Colonic mucosa (tissue), 4 donors: Measurements from ENCODE around the gene KRTAP10-7. TPM values are rescaled to one million over a fixed set of nuclear protein-coding genes. Genes with fewer than 3 reads are reported as not detected.
"Not testable (repeated sequence)": the region's sequence is repeated elsewhere in the genome, so short reads cannot be mapped to it uniquely, and the experiment has no call there.

Experiments
- DNase-seq: peaks from one replicate; pipeline ENCODE4 v3.0.0-alpha.2; 2020
- H3K27ac ChIP-seq: fragments of 200-600 bp; one replicate; pipeline ENCODE4 v1.8.0; 2021
- H3K27me3 ChIP-seq: fragments of 200-600 bp; one replicate; pipeline ENCODE4 v1.8.0; 2021
- H3K36me3 ChIP-seq: fragments of 200-600 bp; one replicate; pipeline ENCODE4 v1.8.0; 2021
- H3K4me1 ChIP-seq: fragments of 200-600 bp; one replicate; pipeline ENCODE4 v1.8.0; 2021; ENCODE audit warnings: mild to moderate bottlenecking
- H3K4me3 ChIP-seq: fragments of 200-600 bp; one replicate; pipeline ENCODE4 v1.8.0; 2021
- H3K9ac ChIP-seq, 2 donors: one replicate each; pipeline ENCODE4 v1.7.0; 2013; ENCODE audit warnings: control low read depth in 2 of 2, low read depth in 2 of 2, low read length in 2 of 2
- H3K9me3 ChIP-seq: fragments of 200-600 bp; one replicate; pipeline ENCODE4 v1.8.0; 2021
- intact Hi-C: fragments of 100-400 bp; cut with DNase I; formaldehyde crosslinking; loops from one replicate; pipeline ENCODE4 v1.14.1; 2022
- total RNA-seq, 2 donors: library from RNA; stranded (reverse); fragmentation: NEBNext Ultra II Directional in 1 of 2; extraction: Animal tissue kit (Norgen Biotek cat#: 25700) in 1 of 2; gene quantifications; one replicate each; pipeline ENCODE4 v1.2.1, GENCODE V29; 2021
- TF ChIP-seq, protein P1 (sequence below): fragments of 200-600 bp; IDR thresholded peaks from one replicate; pipeline ENCODE4 v1.8.0; 2022; ENCODE audit warnings: antibody characterized with exemption, mild to moderate bottlenecking
- donor health status: healthy.
- donor health status: DM: no; HTN: no; CAD: no.
- donor health status: DM: no; HTN: no; CAD: no.

The KRTAP10-7 gene
- total RNA-seq, 2 donors from 2014 or later: not detected

GRCh38 chr21:44555200-44555875 is 45.1 kb upstream of the KRTAP10-7 start:
- Histone ChIP-seq H3K4me3 (no peak overlapping the region), H3K4me1 (no peaks in the 10 kb centered on the region), H3K36me3 (no peaks in the 10 kb centered on the region), H3K9ac (no peak overlapping the region), H3K9me3 (no peaks in the 10 kb centered on the region), H3K27ac (no peak overlapping the region), H3K27me3 (no peaks in the 10 kb centered on the region)
- DNase-seq: no peak
- intact Hi-C loops: no loop called here
- TF ChIP-seq, protein P1, sequence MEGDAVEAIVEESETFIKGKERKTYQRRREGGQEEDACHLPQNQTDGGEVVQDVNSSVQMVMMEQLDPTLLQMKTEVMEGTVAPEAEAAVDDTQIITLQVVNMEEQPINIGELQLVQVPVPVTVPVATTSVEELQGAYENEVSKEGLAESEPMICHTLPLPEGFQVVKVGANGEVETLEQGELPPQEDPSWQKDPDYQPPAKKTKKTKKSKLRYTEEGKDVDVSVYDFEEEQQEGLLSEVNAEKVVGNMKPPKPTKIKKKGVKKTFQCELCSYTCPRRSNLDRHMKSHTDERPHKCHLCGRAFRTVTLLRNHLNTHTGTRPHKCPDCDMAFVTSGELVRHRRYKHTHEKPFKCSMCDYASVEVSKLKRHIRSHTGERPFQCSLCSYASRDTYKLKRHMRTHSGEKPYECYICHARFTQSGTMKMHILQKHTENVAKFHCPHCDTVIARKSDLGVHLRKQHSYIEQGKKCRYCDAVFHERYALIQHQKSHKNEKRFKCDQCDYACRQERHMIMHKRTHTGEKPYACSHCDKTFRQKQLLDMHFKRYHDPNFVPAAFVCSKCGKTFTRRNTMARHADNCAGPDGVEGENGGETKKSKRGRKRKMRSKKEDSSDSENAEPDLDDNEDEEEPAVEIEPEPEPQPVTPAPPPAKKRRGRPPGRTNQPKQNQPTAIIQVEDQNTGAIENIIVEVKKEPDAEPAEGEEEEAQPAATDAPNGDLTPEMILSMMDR: no peak

- intact Hi-C loops: no loop called here
- Histone ChIP-seq H3K9me3 (no peaks in the 10 kb centered on the region), H3K27me3 (no peaks in the 10 kb centered on the region), H3K27ac (no peak overlapping the region), H3K36me3 (no peaks in the 10 kb centered on the region), H3K4me1 (no peaks in the 10 kb centered on the region), H3K4me3 (no peak overlapping the region), H3K9ac (no peak overlapping the region)
- TF ChIP-seq, protein P1: no peak
- no peak for DNase-seq
Observed at GRCh38 chr21:44556879-44557278, 43.5 kb upstream of the KRTAP10-7 start.

GRCh38 chr21:44557491-44558328 is 42.7 kb upstream of the KRTAP10-7 start:
- Histone ChIP-seq H3K36me3 (no peaks in the 10 kb centered on the region), H3K4me3 (no peak overlapping the region), H3K9me3 (no peaks in the 10 kb centered on the region), H3K27me3 (no peaks in the 10 kb centered on the region), H3K4me1 (no peaks in the 10 kb centered on the region), H3K27ac (no peak overlapping the region), H3K9ac (no peak overlapping the region)
- intact Hi-C loops: no loop called here
- TF ChIP-seq, protein P1: no peak
- DNase-seq: no peak

- H3K27me3 ChIP-seq, H3K36me3 ChIP-seq, H3K4me1 ChIP-seq, H3K9me3 ChIP-seq, H3K9ac ChIP-seq, intact Hi-C loops, H3K4me3 ChIP-seq, DNase-seq, H3K27ac ChIP-seq: not testable (repeated sequence)
Observed at GRCh38 chr21:44558329-44558675, 42.1 kb upstream of the KRTAP10-7 start.

DNA sequence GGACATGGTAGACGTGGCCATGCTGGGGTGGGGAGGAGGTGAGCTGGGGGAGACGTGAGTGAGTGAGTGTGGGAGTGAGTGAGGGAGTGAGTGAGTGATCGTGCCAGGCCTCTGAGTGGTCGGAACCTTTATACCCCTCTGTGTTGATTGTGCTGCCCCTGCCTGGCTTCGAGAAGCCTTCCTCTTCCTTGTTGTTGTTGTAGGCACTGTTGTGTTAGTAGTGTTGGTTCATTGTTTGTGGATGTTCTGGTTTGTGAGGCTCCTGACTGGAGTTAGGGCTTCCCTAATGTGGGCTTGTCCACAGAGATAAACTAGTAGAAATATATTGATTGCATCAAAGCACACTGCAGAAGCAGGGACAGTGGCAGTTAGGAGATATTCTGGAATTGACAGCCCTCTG is 41.7 kb upstream of the KRTAP10-7 start, which contains the start of gene KRTAP10-3:
TSS of gene KRTAP10-3 (minus strand) at position 101 of the 400 bp plus-strand sequence. CDS start at position 21, 80 bp downstream.
- DNase-seq: no peak
- TF ChIP-seq, protein P1: no peak
- intact Hi-C loops: no loop called here
- Histone ChIP-seq H3K9ac (no peak within 1 kb of the TSS), H3K4me1 (no peaks in the 10 kb centered on the region), H3K36me3 (no peaks in the 10 kb centered on the region), H3K27ac (no peak within 1 kb of the TSS), H3K9me3 (no peaks in the 10 kb centered on the region), H3K27me3 (no peaks in the 10 kb centered on the region), H3K4me3 (no peak within 1 kb of the TSS)

DNA sequence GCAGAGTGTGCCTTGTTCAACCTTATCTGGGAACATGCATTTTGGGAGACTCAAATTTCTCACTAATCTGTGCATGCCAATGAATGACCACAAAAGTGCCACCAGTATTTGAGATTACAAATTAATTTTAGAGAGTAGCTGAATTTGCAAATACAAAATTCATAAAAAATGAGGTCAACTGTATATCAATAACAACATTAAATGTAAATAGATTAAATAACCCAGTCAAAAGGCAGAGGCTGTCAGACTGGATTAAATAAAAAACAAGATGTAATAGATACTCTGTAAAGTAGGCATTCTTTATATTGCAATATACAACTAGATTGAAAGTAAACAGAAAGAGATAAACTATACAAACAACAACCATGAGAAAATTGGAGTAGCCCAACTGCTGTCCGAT is 36.3 kb upstream of the KRTAP10-7 start:
- Histone ChIP-seq H3K9me3 (no peaks in the 10 kb centered on the region), H3K4me1 (no peaks in the 10 kb centered on the region), H3K27me3 (no peaks in the 10 kb centered on the region), H3K27ac (no peak overlapping the region), H3K4me3 (no peak overlapping the region), H3K36me3 (no peaks in the 10 kb centered on the region), H3K9ac (no peak overlapping the region)
- DNase-seq: no peak
- intact Hi-C loops: no loop called here
- TF ChIP-seq, protein P1: no peak
